Measurements from ENCODE around the gene FIGNL1. TPM values are rescaled to one million over a fixed set of nuclear protein-coding genes. Genes with fewer than 3 reads are reported as not detected.

FIGNL1 gene
- total and polyA plus RNA-seq, 10 of the 15 experiments (the other 5 are each of a cell fraction or from before 2014, with no cell fraction given): 11.5 to 37.4 (median 29.0) TPM

DNA sequence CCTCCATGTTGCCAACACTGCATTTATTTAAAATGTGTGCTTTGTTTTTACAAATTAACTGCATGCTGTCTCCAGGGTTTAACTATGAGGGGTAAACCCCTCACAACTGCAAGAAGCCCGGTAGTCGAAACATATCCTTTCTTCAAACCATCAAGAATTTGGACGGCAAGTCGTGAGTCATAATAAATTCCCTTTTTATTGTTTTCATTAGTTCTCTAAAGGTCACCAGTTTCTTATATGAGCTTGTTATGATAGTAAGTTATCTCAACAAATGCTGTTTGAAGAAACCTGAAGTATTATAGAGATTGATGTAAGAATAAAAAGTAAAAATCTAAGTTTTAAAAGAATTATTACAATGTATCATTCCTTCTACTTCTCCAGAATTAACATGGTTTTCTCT is 12.2 kb upstream of the FIGNL1 start:
- no peaks in the 10 kb centered on the region for H3K9me3 ChIP-seq (replicated peaks; ENCODE audit: control insufficient read depth, insufficient read depth, low read length)
- BruUV-seq (replicated peaks): no TSS peak
- no peak overlapping the region for H2AFZ ChIP-seq (ENCODE audit: control insufficient read depth, low read depth, low read length)
- H3K4me1 ChIP-seq (ENCODE audit: control insufficient read depth, insufficient read depth, low read length): no peaks in the 10 kb centered on the region
- no peak overlapping the region for H3K4me3 ChIP-seq
- ChIA-PET POLR2A (no interaction called here), CTCF (no interaction called here), SMC1A (ENCODE audit: uncharacterized antibody, unreplicated experiment) (no interaction called here), RAD21 (ENCODE audit: unreplicated experiment) (interaction anchor here (0.7 kb wide), 1 partner anchor 146 kb away, joined by 5 read pairs; no protein-coding TSS in a partner anchor)
- intact Hi-C loops (cut with micrococcal nuclease; ENCODE audit: unreplicated experiment) (no loop called here), in situ Hi-C loops (cut with MboI) (loop anchor here (10.0 kb wide), 1 partner anchor 692 kb away; no protein-coding TSS in a partner anchor)
- H3K27ac ChIP-seq (ENCODE audit: control insufficient read depth, insufficient read depth): no peak overlapping the region
- FAIRE-seq (no peak), ATAC-seq (no peak), DNase-seq (ENCODE audit: low read depth, low spot score) (no peak)
- no peak for TF ChIP-seq STAT3 (IDR thresholded peaks at IDR 0.05; ENCODE audit: low read depth, low read length)
- TF ChIP-seq IRF3 (IDR thresholded peaks at IDR 0.05): no peak
- TF ChIP-seq PAX8 (IDR thresholded peaks at IDR 0.05): no peak
- H3K36me3 ChIP-seq (ENCODE audit: control insufficient read depth in 2 of 2, insufficient read depth in 2 of 2, low read length in 1 of 2): no peaks in the 10 kb centered on the region
- no peaks in the 10 kb centered on the region for H4K20me1 ChIP-seq (ENCODE audit: control insufficient read depth, insufficient read depth)
- no peak overlapping the region for H3K9ac ChIP-seq (ENCODE audit: control insufficient read depth, insufficient read depth, low read length)
- H3K79me2 ChIP-seq (ENCODE audit: control insufficient read depth, insufficient read depth, low read length): no peaks in the 10 kb centered on the region
- H3K27me3 ChIP-seq (replicated peaks in 1 of 2; ENCODE audit: control insufficient read depth in 2 of 2, insufficient read depth in 2 of 2, low read length in 1 of 2): no peaks in the 10 kb centered on the region; a peak in 1 of 4 replicates
- H3K4me2 ChIP-seq (ENCODE audit: control insufficient read depth, insufficient read depth): no peak overlapping the region
- 31% methylated on average over 4 of the region's 4 CpGs for WGBS (ENCODE audit: insufficient coverage, insufficient replicate concordance, low lambda C conversion rate, missing lambda C conversion rate)

DNA sequence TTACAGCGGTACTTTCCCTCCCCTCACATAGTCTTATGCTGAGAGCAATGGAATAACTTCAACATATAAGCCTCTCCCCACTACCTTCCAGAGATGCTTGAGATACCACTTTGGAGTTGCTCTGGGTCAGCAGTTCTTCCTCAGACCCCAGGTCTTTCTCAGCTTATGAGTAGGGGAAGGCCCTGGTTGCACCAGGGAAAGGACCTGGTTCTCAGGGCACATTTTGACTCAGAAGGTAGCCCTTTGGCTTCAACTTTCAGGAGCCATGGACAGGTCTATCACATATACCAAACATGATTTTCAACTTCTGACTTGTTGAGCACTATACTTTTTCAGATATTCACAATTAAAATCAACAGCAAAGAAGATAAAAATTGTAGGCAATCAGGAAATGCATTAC is 11.5 kb upstream of the FIGNL1 start:
- CTCF ChIA-PET: no interaction called here
- FAIRE-seq: no peak
- peaks cover 0 to 2% of the 10 kb centered on the region in 2 experiments; a peak in 1 of 4 replicates for H3K27me3 ChIP-seq (replicated peaks in 1 of 2; ENCODE audit: control insufficient read depth in 2 of 2, insufficient read depth in 2 of 2, low read length in 1 of 2)
- H4K20me1 ChIP-seq (ENCODE audit: control insufficient read depth, insufficient read depth): no peaks in the 10 kb centered on the region
- no peak for TF ChIP-seq CBX5 (IDR thresholded peaks at IDR 0.05; ENCODE audit: low read depth)
- TF ChIP-seq E2F4 (IDR thresholded peaks at IDR 0.05; ENCODE audit: low read depth, low read length): no peak
- no peak for TF ChIP-seq WRNIP1 (IDR thresholded peaks at IDR 0.05; ENCODE audit: borderline replicate concordance, low read depth, low read length)
- TF ChIP-seq SRF (IDR thresholded peaks at IDR 0.05; ENCODE audit: low read depth in 2 of 2, low read length in 2 of 2): no peak
- TF ChIP-seq, protein P1, sequence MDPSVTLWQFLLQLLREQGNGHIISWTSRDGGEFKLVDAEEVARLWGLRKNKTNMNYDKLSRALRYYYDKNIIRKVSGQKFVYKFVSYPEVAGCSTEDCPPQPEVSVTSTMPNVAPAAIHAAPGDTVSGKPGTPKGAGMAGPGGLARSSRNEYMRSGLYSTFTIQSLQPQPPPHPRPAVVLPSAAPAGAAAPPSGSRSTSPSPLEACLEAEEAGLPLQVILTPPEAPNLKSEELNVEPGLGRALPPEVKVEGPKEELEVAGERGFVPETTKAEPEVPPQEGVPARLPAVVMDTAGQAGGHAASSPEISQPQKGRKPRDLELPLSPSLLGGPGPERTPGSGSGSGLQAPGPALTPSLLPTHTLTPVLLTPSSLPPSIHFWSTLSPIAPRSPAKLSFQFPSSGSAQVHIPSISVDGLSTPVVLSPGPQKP (IDR thresholded peaks at IDR 0.05; ENCODE audit: low read depth, low read length): no peak
- TF ChIP-seq ZZZ3 (IDR thresholded peaks at IDR 0.05; ENCODE audit: control insufficient read depth, insufficient read length, low read depth): no peak
- no peak for TF ChIP-seq KLF5 (IDR thresholded peaks at IDR 0.05; ENCODE audit: partially characterized antibody)
- no peak for TF ChIP-seq ATF7 (IDR thresholded peaks at IDR 0.05; ENCODE audit: low read depth)
- no peak for TF ChIP-seq SREBF2 (IDR thresholded peaks at IDR 0.05; ENCODE audit: low read length)
- no peaks in the 10 kb centered on the region for H3K9me3 ChIP-seq (replicated peaks; ENCODE audit: control insufficient read depth, insufficient read depth, low read length)
- H3K36me3 ChIP-seq (ENCODE audit: control insufficient read depth in 2 of 2, insufficient read depth in 2 of 2, low read length in 1 of 2): no peaks in the 10 kb centered on the region
- H3K79me2 ChIP-seq (ENCODE audit: control insufficient read depth, insufficient read depth, low read length): no peaks in the 10 kb centered on the region
- H3K27ac ChIP-seq (ENCODE audit: control insufficient read depth, insufficient read depth): no peak overlapping the region
- no peak overlapping the region for H3K4me3 ChIP-seq
- in situ Hi-C loops (cut with MboI) (loop anchor here (10.0 kb wide), 1 partner anchor 693 kb away; no protein-coding TSS in a partner anchor), intact Hi-C loops (cut with micrococcal nuclease; ENCODE audit: unreplicated experiment) (no loop called here)
- no TSS peak for BruUV-seq (replicated peaks)
- RAD21 ChIA-PET (ENCODE audit: unreplicated experiment): no interaction called here
- no peak for DNase-seq (ENCODE audit: low read depth, low spot score)
- no peak for ATAC-seq
- POLR2A ChIA-PET: no interaction called here
- 69% methylated on average over 1 of the region's 1 CpG for WGBS (ENCODE audit: insufficient coverage, insufficient replicate concordance, low lambda C conversion rate, missing lambda C conversion rate)
- no peaks in the 10 kb centered on the region for H3K4me1 ChIP-seq (ENCODE audit: control insufficient read depth, insufficient read depth, low read length)
- H3K9ac ChIP-seq (ENCODE audit: control insufficient read depth, insufficient read depth, low read length): no peak overlapping the region
- H2AFZ ChIP-seq (ENCODE audit: control insufficient read depth, low read depth, low read length): no peak overlapping the region
- no peak overlapping the region for H3K4me2 ChIP-seq (ENCODE audit: control insufficient read depth, insufficient read depth)
- SMC1A ChIA-PET (ENCODE audit: uncharacterized antibody, unreplicated experiment): no interaction called here
